Heart left ventricle (tissue), 16 donors: ENCODE results near the gene ZNF521. TPM values are rescaled to one million over a fixed set of nuclear protein-coding genes. Genes with fewer than 3 reads are reported as not detected.

Experiments
- ATAC-seq, 4 donors: fragments of 200-7000 bp; cut with Tn5 transposase; one replicate each; pipeline ENCODE4 v1.9.1; 2020 to 2022; ENCODE audit warnings: moderate library complexity in 4 of 4, mild to moderate bottlenecking in 3 of 4, moderate number of reproducible peaks in 1 of 4
- DNase-seq, 5 donors: peaks; one replicate each; pipeline ENCODE4 v3.0.0-alpha.2; 2020
- H3K27ac ChIP-seq, 12 donors: fragments of 200-600 bp; sonication (generic) in 4 of 12; one replicate each; pipeline versions ENCODE4 v1.5.0 to v1.8.0; 2016 to 2022; ENCODE audit warnings: mild to moderate bottlenecking in 2 of 12
- H3K27me3 ChIP-seq, 9 donors: fragments of 200-600 bp; sonication (generic) in 2 of 9; one replicate each; pipeline versions ENCODE4 v1.5.1 to v1.8.0; 2016 to 2022; ENCODE audit warnings: mild to moderate bottlenecking in 3 of 9
- H3K36me3 ChIP-seq, 9 donors: fragments of 200-600 bp; sonication (generic) in 2 of 9; one replicate each; pipeline versions ENCODE4 v1.5.0 to v1.8.0; 2018 to 2022; ENCODE audit warnings: mild to moderate bottlenecking in 2 of 9
- H3K4me1 ChIP-seq, 12 donors: fragments of 200-600 bp; sonication (generic) in 4 of 12; one replicate each; pipeline versions ENCODE4 v1.5.0 to v1.8.0; 2016 to 2022; ENCODE audit warnings: mild to moderate bottlenecking in 3 of 12
- H3K4me3 ChIP-seq, 12 donors: fragments of 200-600 bp; sonication (generic) in 4 of 12; one replicate each; pipeline versions ENCODE4 v1.5.0 to v1.8.0; 2017 to 2022; ENCODE audit warnings: mild to moderate bottlenecking in 9 of 12, moderate library complexity in 4 of 12
- H3K9me3 ChIP-seq, 12 donors: fragments of 200-600 bp; sonication (generic) in 4 of 12; one replicate each; pipeline versions ENCODE4 v1.5.0 to v1.8.0; 2016 to 2022; ENCODE audit warnings: mild to moderate bottlenecking in 1 of 12
- CTCF ChIP-seq, 12 donors: fragments of 200-600 bp; sonication (generic) in 4 of 12; IDR thresholded peaks; one replicate each; pipeline versions ENCODE4 v1.5.0 to v1.8.0; 2018 to 2022; ENCODE audit warnings: antibody characterized with exemption in 12 of 12, mild to moderate bottlenecking in 5 of 12
- POLR2A ChIP-seq, 2 donors: fragments of 450-650 bp; IDR thresholded peaks; one replicate each; pipeline ENCODE4 v1.6.1; 2017; ENCODE audit warnings: antibody characterized with exemption in 2 of 2, mild to moderate bottlenecking in 2 of 2, moderate library complexity in 2 of 2
- WGBS, 4 donors: extraction: QIAGEN DNeasy Blood & Tissue Kit in 2 of 4; methylation state at CpG; one replicate each; pipeline versions ENCODE4 v1.1.5 to v1.1.7; 2013 to 2018; 5-methylcytosine and 5-hydroxymethylcytosine counted together
- intact Hi-C, 10 donors: fragments of 100-400 bp; cut with DNase I; formaldehyde crosslinking; loops; one replicate each; pipeline versions ENCODE4 v1.11.1 to v1.14.2; 2022
- polyA plus RNA-seq, 2 donors: library from polyadenylated mRNA; stranded (reverse); fragments of 200-250 nt; gene quantifications; one replicate each; pipeline ENCODE4 v1.2.3, GENCODE V29; 2013
- total RNA-seq, 9 donors: library from RNA; depleted of rRNA in 2 of 9; stranded (reverse); fragments of >200 nt in 2 of 9; fragmentation: NEBNext Ultra II Directional in 3 of 9; extraction: Animal tissue kit (Norgen Biotek cat#: 25700) in 3 of 9; gene quantifications; one replicate each; pipeline versions ENCODE4 v1.1.0 to v1.2.4, GENCODE V29; 2016 to 2023
- donor health status: ischemic (EF 13 %, LVEDD 7.1; RV severe dilation, severe dysfunction).
- donor health status: healthy with polysubstance abuse.
- donor health status: DM: no; HTN: yes; CAD: no.
- donor health status: DM: no; HTN: no; CAD: no.
- donor health status: ischemic (EF 25% LVEDD 6.9; RV normal size, moderate dysfunction).
- donor health status: ischemic (EF 25% LVEDD 5.7; RV mildly dilated, moderate dysfunction).
- donor health status: healthy.
- donor health status: DM: yes; HTN: yes; CAD: no.
- donor health status: ischemic (EF 35%, LVEDD 5.7; RV mildly dilated, moderate dysfunction).
- donor health status: nonischemic (EF 11% LVEDD 7.7; RV severe dilation, severe dysfunction).
- donor health status: DM: yes; HTN: yes; CAD: no.
- donor health status: PGD.
- donor health status: ischemic (EF 29% LVEDD 5.4; RV normal size, mild dysfunction).
- donor health status: nonischemic (EF 23%, LVEDD 6.1; RV moderate dilation, normal function).

Gene ZNF521
- total and polyA plus RNA-seq, 11 donors = 1.5 to 24.4 (median 14.9) TPM

DNA sequence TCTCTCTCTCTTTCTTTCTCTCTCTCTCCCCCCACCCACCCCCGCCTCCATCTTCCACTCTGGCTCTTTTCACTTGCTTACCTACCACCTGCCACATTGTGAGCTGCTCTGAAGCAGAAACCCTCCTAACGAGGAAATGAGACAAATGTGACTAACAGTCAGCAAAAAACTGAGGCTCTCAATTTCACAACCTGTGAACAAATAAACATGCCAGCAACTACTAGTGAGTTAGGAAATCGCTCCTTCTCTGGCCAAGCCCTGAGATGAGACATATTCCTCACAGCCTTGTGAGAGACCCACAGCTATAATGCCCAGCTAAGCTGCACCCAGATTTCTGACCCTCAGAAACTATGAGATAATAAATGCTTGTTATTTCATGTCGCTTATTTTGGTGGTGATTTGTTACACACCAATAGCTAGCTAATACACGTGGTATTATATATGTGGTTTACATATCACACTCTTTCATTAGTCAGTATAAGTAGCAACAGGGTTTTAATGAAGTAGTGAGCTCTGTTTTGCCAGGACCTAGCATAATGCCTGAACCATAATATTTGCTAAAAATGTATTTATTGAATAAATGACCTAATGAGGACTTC, 8.4 kb upstream of the ZNF521 start:
- TF ChIP-seq POLR2A (IDR thresholded peaks at IDR 0.05) (no peak), CTCF (IDR thresholded peaks at IDR 0.05) (no peak)
- DNase-seq = no peak
- Histone ChIP-seq H3K9me3 (no peaks in the 10 kb centered on the region), H3K27ac (no peak overlapping the region), H3K27me3 (no peaks in the 10 kb centered on the region), H3K4me3 (no peak overlapping the region), H3K36me3 (no peaks in the 10 kb centered on the region), H3K4me1 (no peaks in the 10 kb centered on the region)
- intact Hi-C loops = loop anchor here in 2 of 10 donors (10.0 kb wide), 2 partner anchors 294 to 486 kb away; no protein-coding TSS in a partner anchor
- ATAC-seq = no peak
- WGBS, 4 donors = 84 to 94% (median 91%) methylated on average over 5 of the region's 5 CpGs

GRCh38 chr18:25353080-25353479, 1.1 kb upstream of the ZNF521 start:
- Histone ChIP-seq H3K4me3 (peak overlapping the region in 9 of 12 donors; percentile 36 to 89 (median 78)), H3K27ac (peak overlapping the region in 2 of 12 donors; percentile 53 to 55), H3K9me3 (no peaks in the 10 kb centered on the region), H3K27me3 (peaks cover 0 to 23% (median 0%) of the 10 kb centered on the region in 9 donors), H3K36me3 (no peaks in the 10 kb centered on the region), H3K4me1 (peaks cover 0 to 16% (median 5%) of the 10 kb centered on the region in 12 donors)
- DNase-seq (no peak), ATAC-seq (no peak)
- intact Hi-C loops = loop anchor here in 8 of 10 donors (2.0 to 10.0 kb wide), 17 partner anchors 66 to 956 kb away; partner anchors contain the start of gene OSBPL1A (in 1 of the 8)
- WGBS, 4 donors = 66 to 71% (median 68%) methylated on average over 4 of the region's 4 CpGs
- TF ChIP-seq CTCF (IDR thresholded peaks at IDR 0.05) (no peak), POLR2A (IDR thresholded peaks at IDR 0.05) (no peak)

GRCh38 chr18:25352629-25353005, 651 bp upstream of the ZNF521 start:
- Histone ChIP-seq H3K27me3 (peaks cover 0 to 25% (median 0%) of the 10 kb centered on the region in 9 donors), H3K4me1 (peaks cover 0 to 20% (median 6%) of the 10 kb centered on the region in 12 donors), H3K4me3 (peak overlapping the region; percentile 20 to 89 (median 66)), H3K36me3 (no peaks in the 10 kb centered on the region), H3K9me3 (no peaks in the 10 kb centered on the region), H3K27ac (peak overlapping the region in 11 of 12 donors; percentile 24 to 74 (median 50))
- ATAC-seq (no peak), DNase-seq (no peak)
- intact Hi-C loops = loop anchor here in 8 of 10 donors (1.0 to 10.0 kb wide), 18 partner anchors 65 to 955 kb away; partner anchors contain the start of gene OSBPL1A (in 1 of the 8)
- 0 to 1% (median 0%) methylated on average over 6 of the region's 6 CpGs for WGBS, 4 donors
- TF ChIP-seq POLR2A (IDR thresholded peaks at IDR 0.05) = no peak
- peak in 1 of 12 donors; percentile 0 for TF ChIP-seq CTCF (IDR thresholded peaks at IDR 0.05)

DNA sequence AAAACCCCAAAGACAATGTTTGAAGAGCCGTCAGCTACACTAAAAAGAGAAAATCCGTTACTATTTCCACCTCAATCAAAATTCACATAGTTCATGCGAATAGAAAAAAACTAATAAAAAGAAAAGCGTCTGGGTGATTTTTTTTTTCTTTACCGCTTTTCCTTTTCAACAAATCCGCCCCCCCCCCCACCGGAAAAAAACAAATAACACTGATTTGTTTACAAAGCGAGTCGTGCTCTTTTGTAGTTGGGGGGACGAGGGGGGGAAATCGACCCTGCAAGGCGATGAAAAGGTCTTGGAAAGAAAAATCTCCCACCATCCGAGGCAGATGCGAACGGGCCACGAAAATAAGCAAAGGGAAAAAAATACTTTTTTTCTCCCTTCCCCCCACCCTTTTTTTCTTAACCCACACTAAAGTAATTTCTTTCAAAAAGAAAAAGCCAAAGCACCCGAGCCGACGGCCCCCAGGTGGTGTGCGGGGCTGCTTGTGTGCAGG, 638 bp downstream of the ZNF521 start:
- Histone ChIP-seq H3K4me1 (peaks cover 0 to 27% (median 11%) of the 10 kb centered on the region in 12 donors), H3K27ac (peak overlapping the region; percentile 80 to 95 (median 91)), H3K4me3 (peak overlapping the region; percentile 52 to 89 (median 78)), H3K36me3 (no peaks in the 10 kb centered on the region), H3K27me3 (peaks cover 0 to 33% (median 0%) of the 10 kb centered on the region in 9 donors), H3K9me3 (no peaks in the 10 kb centered on the region)
- no peak for ATAC-seq
- peak in 1 of 5 donors; percentile 19 for DNase-seq
- TF ChIP-seq POLR2A (IDR thresholded peaks at IDR 0.05) (no peak), CTCF (IDR thresholded peaks at IDR 0.05) (no peak)
- WGBS, 4 donors = 0 to 1% (median 0%) methylated on average over 20 of the region's 20 CpGs
- intact Hi-C loops = loop anchor here in 8 of 10 donors (2.0 to 10.0 kb wide), 16 partner anchors 64 to 954 kb away; partner anchors contain the start of gene OSBPL1A (in 1 of the 8)
